Ovary (tissue), 3 donors: ENCODE results near the gene CNDP1.

Experiments used
- CTCF ChIP-seq, 3 donors: fragments of 450-650 bp in 2 of 3; fragments of 200-600 bp in 1 of 3; IDR thresholded peaks; one replicate each; pipeline versions ENCODE4 v1.5.1 to v1.8.0; 2016 to 2022; ENCODE audit warnings: antibody characterized with exemption in 3 of 3, mild to moderate bottlenecking in 1 of 3
- EP300 ChIP-seq: sonication (generic); formaldehyde crosslinking; IDR thresholded peaks from one replicate; pipeline ENCODE4 v1.6.1; 2017; ENCODE audit warnings: antibody characterized with exemption
- POLR2A ChIP-seq: fragments of 450-650 bp; IDR thresholded peaks from one replicate; pipeline ENCODE4 v1.6.1; 2017; ENCODE audit warnings: antibody characterized with exemption, mild to moderate bottlenecking, moderate library complexity
- donor health status: DM: no; HTN: no; CAD: no.

GRCh38 chr18:74489676-74490075, 44.6 kb upstream of the CNDP1 start:
- TF ChIP-seq CTCF (IDR thresholded peaks at IDR 0.05), result no peak
- TF ChIP-seq EP300, result no peak
- no peak for TF ChIP-seq POLR2A
